Neutrophil (primary cell): Measurements from ENCODE around the gene TNFRSF19.

Experiments
- H3K27ac ChIP-seq: fragments of 200-600 bp; sonication (generic); 2 replicates; pipeline ENCODE4 v1.5.1; 2016; ENCODE audit warnings: mild to moderate bottlenecking, moderate library complexity
- H3K27me3 ChIP-seq: fragments of 200-600 bp; sonication (generic); 2 replicates; pipeline ENCODE4 v1.6.0; 2016; ENCODE audit warnings: mild to moderate bottlenecking
- H3K36me3 ChIP-seq: fragments of 200-600 bp; sonication (generic); 2 replicates; pipeline ENCODE4 v1.5.1; 2017
- H3K4me1 ChIP-seq, 2 experiments: fragments of 200-600 bp in 1 of 2; sonication (generic) in 1 of 2; 1 replicate in 1 of 2; 2 replicates in 1 of 2; pipeline versions ENCODE4 v1.5.1 to v1.6.1; 2013 to 2016; ENCODE audit warnings: low read depth in 1 of 2, low read length in 1 of 2, mild to moderate bottlenecking in 1 of 2, moderate library complexity in 1 of 2; ENCODE audit not compliant: control insufficient read depth in 1 of 2, insufficient read depth in 1 of 2
- H3K4me3 ChIP-seq, 2 experiments: fragments of 200-600 bp in 1 of 2; sonication (generic) in 1 of 2; 1 replicate in 1 of 2; 2 replicates in 1 of 2; pipeline ENCODE4 v1.5.1; 2013 to 2016; ENCODE audit warnings: low read depth in 1 of 2, low read length in 1 of 2, mild to moderate bottlenecking in 1 of 2, moderate library complexity in 1 of 2
- H3K9me3 ChIP-seq: fragments of 200-600 bp; sonication (generic); 2 replicates; pipeline ENCODE4 v1.5.1; 2016
- CTCF ChIP-seq: fragments of 200-600 bp; sonication (generic); IDR thresholded peaks from 2 replicates; pipeline ENCODE4 v1.5.1; 2016; ENCODE audit warnings: antibody characterized with exemption

TNFRSF19 gene

DNA sequence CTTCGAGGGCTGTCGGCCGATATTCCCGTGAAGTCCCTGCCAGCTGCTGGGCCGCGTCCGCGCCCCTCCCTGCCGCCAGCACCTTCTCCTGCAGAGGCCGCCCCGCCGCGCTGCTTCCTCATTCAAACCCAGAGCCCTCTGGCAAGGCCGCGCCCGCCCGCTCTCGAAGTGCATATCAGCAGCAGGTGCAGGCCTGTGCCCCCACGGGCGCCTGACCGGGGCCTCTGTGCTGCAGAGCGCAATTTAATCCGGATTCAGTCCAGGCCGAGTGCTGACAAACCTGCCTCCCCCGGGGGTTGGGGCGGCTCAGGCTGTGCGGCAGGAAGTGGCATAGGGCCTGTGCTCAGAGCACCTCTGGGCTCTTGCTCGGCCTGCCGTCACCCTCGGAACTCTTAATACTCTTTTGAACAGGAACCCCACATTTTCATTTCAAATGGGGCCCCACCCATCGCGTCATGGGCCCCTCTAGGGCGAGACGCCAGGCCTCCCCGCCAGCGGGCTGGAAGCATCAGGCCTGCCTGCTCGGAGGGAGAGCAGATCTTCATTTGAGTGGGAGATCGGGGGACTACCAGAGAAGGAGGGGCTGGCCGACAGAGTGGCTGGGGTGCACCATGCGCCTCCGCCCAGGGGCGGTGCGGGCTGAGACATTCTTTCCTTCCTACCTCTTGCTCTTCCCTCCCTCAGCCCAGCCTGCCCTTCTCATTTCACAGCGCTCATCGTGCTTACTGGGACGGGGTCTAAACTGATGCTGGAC, 125.7 kb downstream of the TNFRSF19 start:
- H3K36me3 ChIP-seq, result no peaks in the 10 kb centered on the region
- H3K27ac ChIP-seq, result no peak overlapping the region
- peaks cover 7 to 9% of the 10 kb centered on the region in 2 experiments for H3K4me1 ChIP-seq
- H3K27me3 ChIP-seq, result no peaks in the 10 kb centered on the region
- peak overlapping the region; percentile 21 to 35 for H3K4me3 ChIP-seq
- no peaks in the 10 kb centered on the region for H3K9me3 ChIP-seq
- TF ChIP-seq CTCF, result no peak

DNA sequence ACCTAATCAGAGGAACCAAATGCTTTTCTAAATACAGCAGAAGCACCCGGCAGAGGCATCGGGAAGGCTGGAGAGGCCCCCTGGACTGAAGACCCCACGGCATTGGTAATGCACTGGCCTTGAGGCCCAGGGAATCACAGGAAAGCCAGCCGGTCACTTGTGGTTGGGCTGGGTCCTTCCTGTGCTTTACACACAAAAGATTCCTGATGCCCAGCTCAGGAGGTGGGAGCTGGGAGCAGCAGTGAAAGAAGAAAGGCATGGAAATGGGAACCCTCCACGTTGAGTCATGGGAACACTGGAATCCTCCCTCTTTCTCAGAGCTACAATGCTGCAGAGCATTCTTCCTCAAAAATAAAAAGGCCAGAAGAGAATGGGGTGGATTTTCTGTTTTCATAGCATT, 126.4 kb downstream of the TNFRSF19 start:
- Histone ChIP-seq H3K4me1 (peaks cover 7 to 9% of the 10 kb centered on the region in 2 experiments), H3K27ac (no peak overlapping the region)
- TF ChIP-seq CTCF, result no peak

DNA sequence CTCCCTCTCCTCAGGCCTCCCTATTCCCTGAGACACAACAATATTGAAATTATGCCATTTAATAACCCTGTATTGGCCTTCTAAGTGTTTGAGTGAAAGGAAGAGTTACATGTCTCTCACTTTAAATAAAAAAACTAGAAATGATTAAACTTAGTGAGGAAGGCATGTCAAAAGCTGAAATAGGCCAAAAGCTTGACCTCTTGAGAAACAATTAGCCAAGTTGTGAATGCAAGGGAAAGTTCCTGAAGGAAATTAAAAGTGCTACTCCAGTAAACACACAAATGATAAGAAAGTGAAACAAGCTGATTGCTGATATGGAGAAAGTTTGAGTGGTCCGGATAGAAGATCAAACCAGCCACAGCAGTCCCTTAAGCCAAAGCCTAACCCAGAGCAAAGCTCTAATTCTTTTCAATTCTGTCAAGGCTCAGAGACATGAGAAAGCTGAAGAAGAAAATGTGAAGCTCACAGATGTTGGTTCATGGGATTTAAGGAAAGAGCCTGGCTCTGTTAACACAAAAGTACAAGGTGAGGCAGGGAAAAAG, 127.6 kb downstream of the TNFRSF19 start:
- H3K4me1 ChIP-seq, result peaks cover 7 to 9% of the 10 kb centered on the region in 2 experiments
- H3K9me3 ChIP-seq, result no peaks in the 10 kb centered on the region
- no peaks in the 10 kb centered on the region for H3K36me3 ChIP-seq
- no peak for TF ChIP-seq CTCF
- H3K27me3 ChIP-seq, result no peaks in the 10 kb centered on the region
- H3K27ac ChIP-seq, result no peak overlapping the region
- H3K4me3 ChIP-seq, result no peak overlapping the region

More for the DNA sequence above, 126.4 kb downstream of the TNFRSF19 start:
- Histone ChIP-seq H3K4me3 (no peak overlapping the region), H3K27me3 (no peaks in the 10 kb centered on the region), H3K9me3 (no peaks in the 10 kb centered on the region), H3K36me3 (no peaks in the 10 kb centered on the region)

GRCh38 chr13:23699271-23699670, 129.1 kb downstream of the TNFRSF19 start:
- H3K36me3 ChIP-seq, result no peaks in the 10 kb centered on the region
- no peak overlapping the region for H3K27ac ChIP-seq
- H3K4me1 ChIP-seq, result peaks cover 7 to 9% of the 10 kb centered on the region in 2 experiments
- H3K9me3 ChIP-seq, result no peaks in the 10 kb centered on the region
- H3K4me3 ChIP-seq, result no peak overlapping the region
- H3K27me3 ChIP-seq, result no peaks in the 10 kb centered on the region
- no peak for TF ChIP-seq CTCF

DNA sequence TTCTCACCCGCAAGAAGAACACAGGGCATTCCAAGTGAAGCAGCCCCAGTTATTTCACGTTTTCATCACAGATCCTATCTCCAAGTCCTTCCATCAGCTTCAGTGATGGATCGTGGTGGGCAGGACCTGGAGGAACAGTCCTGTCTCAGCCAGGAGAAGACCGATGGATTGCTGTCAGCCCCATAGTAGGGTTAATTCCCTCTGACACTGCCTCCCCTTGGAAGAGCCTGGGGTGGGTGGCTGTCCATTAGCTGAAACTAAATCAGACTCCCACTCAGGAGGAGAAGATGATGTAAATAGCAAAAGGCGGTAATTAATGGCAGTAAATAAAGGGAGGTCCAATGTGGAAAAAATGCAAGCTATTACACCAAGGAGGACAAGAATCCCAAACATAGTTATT, 131.0 kb downstream of the TNFRSF19 start:
- Histone ChIP-seq H3K9me3 (no peaks in the 10 kb centered on the region), H3K4me1 (peaks cover 4% of the 10 kb centered on the region in 2 experiments), H3K36me3 (no peaks in the 10 kb centered on the region), H3K27ac (no peak overlapping the region), H3K4me3 (no peak overlapping the region), H3K27me3 (no peaks in the 10 kb centered on the region)
- TF ChIP-seq CTCF, result no peak
